PC-3 (cell line): ENCODE results near the gene POU4F3. TPM values are rescaled to one million over a fixed set of nuclear protein-coding genes. Genes with fewer than 3 reads are reported as not detected.

Experiments
- ATAC-seq: fragments of 200-7000 bp; cut with Tn5 transposase; 2 replicates; pipeline ENCODE4 v1.9.1; 2020; ENCODE audit warnings: mild to moderate bottlenecking, moderate library complexity
- BruUV-seq: library from RNA; stranded (reverse); fragments of 400-500 nt; replicated peaks from 2 replicates; lab custom pipeline; 2021; lab: Mats Ljungman, UMichigan
- CTCF ChIA-PET: fragments of 300-600 bp; sonication (Branson Sonifier 250); formaldehyde crosslinking; loops from one replicate; lab custom pipeline; 2022; ENCODE audit warnings: antibody characterized with exemption; lab: Charles Lee
- POLR2A ChIA-PET: fragments of 300-600 bp; sonication (Branson Sonifier 250); formaldehyde crosslinking; loops from one replicate; lab custom pipeline; 2022; ENCODE audit warnings: antibody characterized with exemption; ENCODE audit not compliant: unreplicated experiment; lab: Charles Lee
- DNase-seq: peaks from one replicate; pipeline ENCODE4 v3.0.0-alpha.2; 2015
- H2AFZ ChIP-seq: fragments of 300-600 bp; sonication (generic); 2 replicates; pipeline ENCODE4 v1.6.0; 2016; ENCODE audit warnings: antibody characterized with exemption, low read length
- H3F3A ChIP-seq: fragments of 300-600 bp; sonication (generic); one replicate; pipeline ENCODE4 v1.6.0; 2017; ENCODE audit warnings: antibody characterized with exemption, low read length, control low read depth, mild to moderate bottlenecking; ENCODE audit not compliant: unreplicated experiment
- H3K27ac ChIP-seq: fragments of 300-600 bp; sonication (generic); 2 replicates; pipeline ENCODE4 v1.5.1; 2016; ENCODE audit warnings: mild to moderate bottlenecking, low read length
- H3K27me3 ChIP-seq: fragments of 300-600 bp; sonication (generic); 2 replicates; pipeline ENCODE4 v1.6.1; 2016; ENCODE audit warnings: low read length, mixed read lengths
- H3K36me3 ChIP-seq: fragments of 300-600 bp; sonication (generic); 2 replicates; pipeline ENCODE4 v1.6.1; 2016; ENCODE audit warnings: low read depth, mixed run types, low read length, mixed read lengths
- H3K4me1 ChIP-seq: fragments of 300-600 bp; sonication (generic); 2 replicates; pipeline ENCODE4 v1.5.1; 2016; ENCODE audit warnings: low read length; ENCODE audit not compliant: insufficient read depth
- H3K4me2 ChIP-seq: fragments of 300-600 bp; sonication (generic); 2 replicates; pipeline ENCODE4 v1.6.0; 2016; ENCODE audit warnings: low read length
- H3K4me3 ChIP-seq: fragments of 300-600 bp; sonication (generic); 2 replicates; pipeline ENCODE4 v1.5.1; 2016; ENCODE audit warnings: mild to moderate bottlenecking, low read length, mixed read lengths
- H3K79me2 ChIP-seq: fragments of 300-600 bp; sonication (generic); 2 replicates; pipeline ENCODE4 v1.6.1; 2017; ENCODE audit warnings: low read length, mixed read lengths
- H3K9ac ChIP-seq: fragments of 300-600 bp; sonication (generic); 2 replicates; pipeline ENCODE4 v1.6.0; 2016; ENCODE audit warnings: mild to moderate bottlenecking, low read length
- H3K9me2 ChIP-seq: fragments of 300-600 bp; sonication (generic); replicated peaks from 2 replicates; pipeline ENCODE4 v1.6.1; 2016; ENCODE audit warnings: mixed run types, low read length, mixed read lengths
- H3K9me3 ChIP-seq: fragments of 300-600 bp; sonication (generic); 2 replicates; pipeline ENCODE4 v1.6.1; 2016; ENCODE audit warnings: low read length, mixed read lengths
- H4K20me1 ChIP-seq: fragments of 300-600 bp; sonication (generic); 2 replicates; pipeline ENCODE4 v1.6.1; 2016; ENCODE audit warnings: low read length, mixed read lengths
- CTCF ChIP-seq: fragments of 300-600 bp; sonication (generic); conservative IDR thresholded peaks from 2 replicates; pipeline ENCODE4 v1.5.1; 2017; ENCODE audit warnings: antibody characterized with exemption, low read depth, mild to moderate bottlenecking, low read length
- EZH2 ChIP-seq: fragments of 300-600 bp; sonication (generic); IDR thresholded peaks from one replicate; pipeline ENCODE4 v1.6.1; 2017; ENCODE audit warnings: antibody characterized with exemption, mild to moderate bottlenecking, low read length; ENCODE audit not compliant: unreplicated experiment
- EZH2phosphoT487 ChIP-seq: fragments of 300-600 bp; sonication (generic); IDR thresholded peaks from 2 replicates; pipeline ENCODE4 v1.6.1; 2018; ENCODE audit warnings: mild to moderate bottlenecking, antibody characterized with exemption, low read length, borderline replicate concordance
- intact Hi-C: fragments of 100-400 bp; cut with micrococcal nuclease; formaldehyde crosslinking; loops from 2 replicates; pipeline ENCODE4 v1.9.0; 2023
- total RNA-seq: library from RNA; depleted of rRNA; stranded (reverse); fragments of >200 nt; gene quantifications from 2 replicates; pipeline ENCODE4 v1.2.3, GENCODE V29; 2014

POU4F3 gene
- total RNA-seq, 1 experiment from 2014 or later = not detected

- no peaks in the 10 kb centered on the region for H3K36me3 ChIP-seq
- no peaks in the 10 kb centered on the region for H3K9me3 ChIP-seq
- H2AFZ ChIP-seq = no peak overlapping the region
- H3F3A ChIP-seq = no peaks in the 10 kb centered on the region
- no peak overlapping the region for H3K4me2 ChIP-seq
- ATAC-seq = no peak
- TF ChIP-seq EZH2phosphoT487 (no peak), CTCF (no peak), EZH2 (no peak)
- BruUV-seq = no TSS peak
- no peak overlapping the region for H3K9ac ChIP-seq
- intact Hi-C loops = no loop called here
- DNase-seq = no peak
- no peak overlapping the region for H3K27ac ChIP-seq
- no peaks in the 10 kb centered on the region for H3K9me2 ChIP-seq
- no peak overlapping the region for H3K4me3 ChIP-seq
- ChIA-PET CTCF (no interaction called here), POLR2A (no interaction called here)
- no peaks in the 10 kb centered on the region for H4K20me1 ChIP-seq
- no peaks in the 10 kb centered on the region for H3K4me1 ChIP-seq
- H3K79me2 ChIP-seq = no peaks in the 10 kb centered on the region
- H3K27me3 ChIP-seq = peaks cover 64% of the 10 kb centered on the region
Observed at GRCh38 chr5:146341854-146342253, 3.2 kb downstream of the POU4F3 start.

GRCh38 chr5:146342519-146342881 is 3.9 kb downstream of the POU4F3 start:
- H3K4me2 ChIP-seq = no peak overlapping the region
- no peaks in the 10 kb centered on the region for H4K20me1 ChIP-seq
- H3K36me3 ChIP-seq = no peaks in the 10 kb centered on the region
- H3K27ac ChIP-seq = no peak overlapping the region
- H3K9me2 ChIP-seq = no peaks in the 10 kb centered on the region
- peaks cover 58% of the 10 kb centered on the region for H3K27me3 ChIP-seq
- H3K9me3 ChIP-seq = no peaks in the 10 kb centered on the region
- no peak for ATAC-seq
- BruUV-seq = no TSS peak
- no peak overlapping the region for H2AFZ ChIP-seq
- H3K4me1 ChIP-seq = peaks cover 5% of the 10 kb centered on the region; the same call in 1 of the 2 replicates
- TF ChIP-seq CTCF (no peak), EZH2phosphoT487 (no peak), EZH2 (no peak)
- intact Hi-C loops = no loop called here
- no peaks in the 10 kb centered on the region for H3K79me2 ChIP-seq
- CTCF ChIA-PET = no interaction called here
- POLR2A ChIA-PET = no interaction called here
- DNase-seq = no peak
- no peaks in the 10 kb centered on the region for H3F3A ChIP-seq
- no peak overlapping the region for H3K9ac ChIP-seq
- no peak overlapping the region for H3K4me3 ChIP-seq

- intact Hi-C loops = no loop called here
- H2AFZ ChIP-seq = no peak overlapping the region
- TF ChIP-seq EZH2 (no peak), EZH2phosphoT487 (no peak), CTCF (no peak)
- ATAC-seq (no peak), DNase-seq (no peak)
- H3K27ac ChIP-seq = no peak overlapping the region
- no peak overlapping the region for H3K4me2 ChIP-seq
- no peaks in the 10 kb centered on the region for H3K79me2 ChIP-seq
- H3F3A ChIP-seq = no peaks in the 10 kb centered on the region
- H3K4me1 ChIP-seq = peaks cover 5% of the 10 kb centered on the region; the same call in 1 of the 2 replicates
- no peak overlapping the region for H3K4me3 ChIP-seq
- H3K9ac ChIP-seq = no peak overlapping the region
- no peaks in the 10 kb centered on the region for H4K20me1 ChIP-seq
- BruUV-seq = no TSS peak
- H3K9me3 ChIP-seq = no peaks in the 10 kb centered on the region
- peaks cover 51% of the 10 kb centered on the region for H3K27me3 ChIP-seq
- ChIA-PET POLR2A (no interaction called here), CTCF (no interaction called here)
- H3K9me2 ChIP-seq = no peaks in the 10 kb centered on the region
- H3K36me3 ChIP-seq = no peaks in the 10 kb centered on the region
Observed at GRCh38 chr5:146342882-146343865, 4.5 kb downstream of the POU4F3 start.
